Hepatocyte (in vitro differentiated cells): Measurements from ENCODE around the gene CCDC183.
"Not testable (repeated sequence)": the region's sequence is repeated elsewhere in the genome, so short reads cannot be mapped to it uniquely, and the experiment has no call there.

Experiments used
- CTCF ChIP-seq: fragments of 200-600 bp; sonication (generic); IDR thresholded peaks from 2 replicates; pipeline ENCODE4 v1.5.1; 2016; ENCODE audit warnings: antibody characterized with exemption, mild to moderate bottlenecking; ENCODE audit not compliant: poor library complexity
- EZH2phosphoT487 ChIP-seq: fragments of 200-600 bp; sonication (generic); IDR thresholded peaks from one replicate; pipeline ENCODE4 v1.6.1; 2018; ENCODE audit warnings: antibody characterized with exemption, mild to moderate bottlenecking, low read depth, moderate library complexity; ENCODE audit not compliant: unreplicated experiment, severe bottlenecking

- TF ChIP-seq EZH2phosphoT487 = not testable (repeated sequence)
- TF ChIP-seq CTCF = peak; percentile 78
These were observed 46.3 kb downstream of the CCDC183 start, which contains the start of gene AJM1 for GRCh38 chr9:136842380-136842948.
